Cortex of kidney (tissue), 1 donor: Measurements from ENCODE around the gene ZFP36L2.

Experiments
- DNase-seq: peaks from one replicate; lab custom pipeline; 2025; lab: John Stamatoyannopoulos, UW

Gene ZFP36L2

GRCh38 chr2:43226558-43226954, at the start of gene ZFP36L2:
ZFP36L2 (minus strand) TSS chr2:43226606; CDS start chr2:43226315, 291 bp downstream.
- DNase-seq, result peak; percentile 78

- no peak for DNase-seq
Observed at GRCh38 chr2:43274721-43275120, 48.3 kb upstream of the ZFP36L2 start.

GRCh38 chr2:43274055-43274454, 47.6 kb upstream of the ZFP36L2 start:
- DNase-seq, result no peak

GRCh38 chr2:43273529-43273928, 47.1 kb upstream of the ZFP36L2 start:
- DNase-seq, result no peak

- no peak for DNase-seq
Observed at GRCh38 chr2:43270930-43271615, 44.7 kb upstream of the ZFP36L2 start.

- no peak for DNase-seq
Observed at GRCh38 chr2:43270461-43270860, 44.1 kb upstream of the ZFP36L2 start.

- no peak for DNase-seq
Observed at GRCh38 chr2:43269706-43270105, 43.3 kb upstream of the ZFP36L2 start.

- DNase-seq, result no peak
Observed at GRCh38 chr2:43269074-43269572, 42.7 kb upstream of the ZFP36L2 start.

- DNase-seq, result no peak
Observed at GRCh38 chr2:43268066-43268953, 41.9 kb upstream of the ZFP36L2 start.

- DNase-seq, result no peak
Observed at GRCh38 chr2:43267381-43267780, 41.0 kb upstream of the ZFP36L2 start.

GRCh38 chr2:43266711-43267111, 40.3 kb upstream of the ZFP36L2 start:
- DNase-seq, result no peak

- no peak for DNase-seq
Observed at GRCh38 chr2:43265421-43265820, 39.0 kb upstream of the ZFP36L2 start.

- DNase-seq, result no peak
Observed at GRCh38 chr2:43265001-43265400, 38.6 kb upstream of the ZFP36L2 start.

GRCh38 chr2:43262951-43263350, 36.5 kb upstream of the ZFP36L2 start:
- no peak for DNase-seq

GRCh38 chr2:43262239-43262638, 35.8 kb upstream of the ZFP36L2 start:
- no peak for DNase-seq

- no peak for DNase-seq
Observed at GRCh38 chr2:43259512-43259911, 33.1 kb upstream of the ZFP36L2 start.

- DNase-seq, result no peak
Observed at GRCh38 chr2:43258547-43259156, 32.2 kb upstream of the ZFP36L2 start.

- no peak for DNase-seq
Observed at GRCh38 chr2:43255296-43255910, 29.0 kb upstream of the ZFP36L2 start.

GRCh38 chr2:43254331-43254730, 27.9 kb upstream of the ZFP36L2 start:
- no peak for DNase-seq

- DNase-seq, result no peak
Observed at GRCh38 chr2:43251171-43251731, 24.8 kb upstream of the ZFP36L2 start.

GRCh38 chr2:43250015-43250414, 23.6 kb upstream of the ZFP36L2 start:
- no peak for DNase-seq

GRCh38 chr2:43248621-43249020, 22.2 kb upstream of the ZFP36L2 start:
- no peak for DNase-seq
